A549 treated with DMSO at 1 μM for 4 hours (cell line): Measurements from ENCODE around the gene CHPF2. TPM values are rescaled to one million over a fixed set of nuclear protein-coding genes. Genes with fewer than 3 reads are reported as not detected.

Experiments used
- total RNA-seq: library from RNA; stranded (reverse); fragments of 200-300 nt; extraction: Qiagen RNA extraction; gene quantifications from 5 replicates; pipeline ENCODE4 v1.2.3, GENCODE V29; 2022; ENCODE audit warnings: low read depth

Gene CHPF2, protein sequence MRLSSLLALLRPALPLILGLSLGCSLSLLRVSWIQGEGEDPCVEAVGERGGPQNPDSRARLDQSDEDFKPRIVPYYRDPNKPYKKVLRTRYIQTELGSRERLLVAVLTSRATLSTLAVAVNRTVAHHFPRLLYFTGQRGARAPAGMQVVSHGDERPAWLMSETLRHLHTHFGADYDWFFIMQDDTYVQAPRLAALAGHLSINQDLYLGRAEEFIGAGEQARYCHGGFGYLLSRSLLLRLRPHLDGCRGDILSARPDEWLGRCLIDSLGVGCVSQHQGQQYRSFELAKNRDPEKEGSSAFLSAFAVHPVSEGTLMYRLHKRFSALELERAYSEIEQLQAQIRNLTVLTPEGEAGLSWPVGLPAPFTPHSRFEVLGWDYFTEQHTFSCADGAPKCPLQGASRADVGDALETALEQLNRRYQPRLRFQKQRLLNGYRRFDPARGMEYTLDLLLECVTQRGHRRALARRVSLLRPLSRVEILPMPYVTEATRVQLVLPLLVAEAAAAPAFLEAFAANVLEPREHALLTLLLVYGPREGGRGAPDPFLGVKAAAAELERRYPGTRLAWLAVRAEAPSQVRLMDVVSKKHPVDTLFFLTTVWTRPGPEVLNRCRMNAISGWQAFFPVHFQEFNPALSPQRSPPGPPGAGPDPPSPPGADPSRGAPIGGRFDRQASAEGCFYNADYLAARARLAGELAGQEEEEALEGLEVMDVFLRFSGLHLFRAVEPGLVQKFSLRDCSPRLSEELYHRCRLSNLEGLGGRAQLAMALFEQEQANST
- 43.2 to 52.5 TPM (median 47.1 TPM) in 5 replicates for total RNA-seq

GRCh38 chr7:151232091-151232916, at the start of gene CHPF2:
Gene CHPF2, plus strand, starts transcription at chr7:151232483. Its CDS starts 1,529 bp downstream, at chr7:151234012.

DNA sequence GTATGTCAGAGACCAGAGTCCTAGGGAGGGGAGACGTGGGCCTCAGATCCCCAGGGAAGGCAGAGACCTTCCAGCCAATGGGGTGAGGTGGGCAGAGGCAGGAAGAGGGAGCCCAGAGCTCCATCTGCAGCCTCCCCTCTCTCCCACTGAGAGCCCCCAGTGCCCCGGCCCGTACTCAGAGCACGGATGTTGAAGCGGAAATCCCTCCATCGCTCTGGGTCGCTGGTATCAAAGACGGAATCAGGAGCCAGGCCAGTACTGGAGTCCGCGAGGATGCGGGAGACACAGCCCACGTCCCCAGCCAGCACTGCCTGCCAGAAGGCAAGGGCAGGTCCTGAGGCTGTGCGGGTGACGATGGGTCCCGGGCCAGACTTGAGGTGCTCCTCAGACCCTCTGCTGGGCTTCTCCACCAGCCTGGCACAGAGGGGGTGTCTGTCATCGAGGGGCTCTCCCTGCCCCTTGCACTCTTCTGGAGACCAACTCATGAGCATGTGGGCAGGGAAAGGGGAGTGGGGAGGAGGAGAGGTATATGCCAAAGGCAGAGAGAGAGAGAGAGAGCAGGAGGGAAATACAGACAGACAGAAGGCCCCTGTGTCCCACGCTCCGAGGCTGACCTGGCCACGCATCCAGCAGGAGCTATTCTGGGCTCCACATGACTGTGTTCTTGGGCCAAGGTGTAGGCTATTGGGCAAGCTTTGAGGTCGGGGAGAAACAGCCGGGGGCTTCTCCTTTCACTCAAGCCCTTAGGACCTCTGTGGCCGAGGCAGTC, 45.5 kb upstream of the CHPF2 start, which contains the start of gene ASB10:
Gene ASB10 (minus strand): TSS at position 611 of the 769 bp plus-strand sequence. CDS start 120 bp downstream, at position 491.

GRCh38 chr7:151210087-151210854, 22.0 kb upstream of the CHPF2 start, which contains the start of gene H2BK1:
Gene H2BK1, minus strand, starts transcription at chr7:151210488. Its CDS starts 170 bp downstream, at chr7:151210318.

GRCh38 chr7:151226875-151227782, 5.2 kb upstream of the CHPF2 start, which contains the start of gene ABCF2:
Gene ABCF2, minus strand, starts transcription at chr7:151227205. Its CDS starts 747 bp downstream, at chr7:151226458.

GRCh38 chr7:151248346-151249033, 16.2 kb downstream of the CHPF2 start, which contains the start of gene SMARCD3:
Gene SMARCD3, minus strand, starts transcription at chr7:151248694. Its CDS starts 132 bp downstream, at chr7:151248562.

Other genes with a start within 250 kb of the CHPF2 start
- 0.17 to 0.49 TPM (median 0.26 TPM) in 5 replicates for gene NOS3, start 241.5 kb upstream of the CHPF2 start, total RNA-seq
- 0.14 to 0.84 TPM (median 0.60 TPM) in 5 replicates for gene ATG9B, start 208.0 kb upstream of the CHPF2 start, total RNA-seq
- gene ABCB8, start 204.0 kb upstream of the CHPF2 start, total RNA-seq: 37.6 to 53.7 TPM (median 49.4 TPM) in 5 replicates
- 7.5 to 13.1 TPM (median 10.6 TPM) in 5 replicates for gene ASIC3, start 184.0 kb upstream of the CHPF2 start, total RNA-seq
- gene CDK5, start 174.6 kb upstream of the CHPF2 start, total RNA-seq: 31.5 to 33.1 TPM (median 32.4 TPM) in 5 replicates
- gene SLC4A2, start 172.9 kb upstream of the CHPF2 start, total RNA-seq: 206 to 317 TPM (median 271 TPM) in 5 replicates
- 51.3 to 84.8 TPM (median 73.9 TPM) in 5 replicates for gene FASTK, start 151.7 kb upstream of the CHPF2 start, total RNA-seq
- gene TMUB1, start 149.0 kb upstream of the CHPF2 start, total RNA-seq: 34.7 to 58.3 TPM (median 48.2 TPM) in 5 replicates
- gene AGAP3, start 146.0 kb upstream of the CHPF2 start, total RNA-seq: 62.0 to 72.4 TPM (median 67.1 TPM) in 5 replicates
- 0.18 TPM in 1 of 5 replicates, not detected in the others for gene GBX1, start 64.8 kb upstream of the CHPF2 start, total RNA-seq
- not detected in 5 replicates for gene ASB10, start 45.2 kb upstream of the CHPF2 start, total RNA-seq
- gene H2BK1, start 22.0 kb upstream of the CHPF2 start, total RNA-seq: not detected in 5 replicates
- 65.3 to 71.7 TPM (median 70.5 TPM) in 5 replicates for gene ABCF2, start 5.3 kb upstream of the CHPF2 start, total RNA-seq
- gene SMARCD3, start 16.2 kb downstream of the CHPF2 start, total RNA-seq: 7.9 to 12.4 TPM (median 10.5 TPM) in 5 replicates
- 36.4 to 41.6 TPM (median 39.4 TPM) in 5 replicates for gene NUB1, start 109.3 kb downstream of the CHPF2 start, total RNA-seq
- gene WDR86, start 177.6 kb downstream of the CHPF2 start, total RNA-seq: 0.07 to 0.20 TPM (median 0.13 TPM) in 4 of 5 replicates, not detected in the other
- gene CRYGN, start 207.7 kb downstream of the CHPF2 start, total RNA-seq: not detected in 5 replicates